WTC11 (cell line): ENCODE data around the gene TMEM117. TPM values are rescaled to one million over a fixed set of nuclear protein-coding genes. Genes with fewer than 3 reads are reported as not detected.

Experiments used
- ATAC-seq: fragments of 200-7000 bp; cut with Tn5 transposase; 2 replicates; pipeline ENCODE4 v1.10.0; 2021; ENCODE audit warnings: mild to moderate bottlenecking, moderate library complexity
- CTCF ChIA-PET: fragments of 300-600 bp; sonication (Branson Sonifier 250); formaldehyde crosslinking; loops from one replicate; lab custom pipeline; 2021; ENCODE audit warnings: antibody characterized with exemption; lab: Charles Lee
- POLR2A ChIA-PET: fragments of 350-600 bp; sonication (Branson Sonifier 250); formaldehyde crosslinking; loops from one replicate; lab custom pipeline; 2021; ENCODE audit warnings: antibody characterized with exemption; lab: Charles Lee
- DNase-seq: peaks from one replicate; pipeline ENCODE4 v3.0.0; 2021; ENCODE audit warnings: low spot score
- H3K27ac Mint-ChIP-seq: 2 replicates; pipeline ENCODE4 v1.8.0; 2021; ENCODE audit warnings: mixed read lengths
- H3K27me3 Mint-ChIP-seq: 2 replicates; pipeline ENCODE4 v1.8.0; 2021; ENCODE audit warnings: low read depth, mild to moderate bottlenecking, moderate library complexity, mixed read lengths
- H3K36me3 Mint-ChIP-seq: 2 replicates; pipeline ENCODE4 v1.8.0; 2021; ENCODE audit warnings: mixed read lengths
- H3K4me1 Mint-ChIP-seq: 2 replicates; pipeline ENCODE4 v1.8.0; 2022; ENCODE audit warnings: mixed read lengths
- H3K4me3 Mint-ChIP-seq: 2 replicates; pipeline ENCODE4 v1.8.0; 2021; ENCODE audit warnings: mild to moderate bottlenecking, moderate library complexity, mixed read lengths
- H3K9me3 Mint-ChIP-seq: 2 replicates; pipeline ENCODE4 v1.8.0; 2021; ENCODE audit warnings: mixed read lengths
- CBFB ChIP-seq: sonication (generic); formaldehyde crosslinking; IDR thresholded peaks from 2 replicates; pipeline ENCODE4 v1.8.1; 2022; ENCODE audit warnings: mild to moderate bottlenecking, low read depth, missing genetic modification reagents
- E2F5 ChIP-seq: sonication (generic); formaldehyde crosslinking; IDR thresholded peaks from 2 replicates; pipeline ENCODE4 v1.8.1; 2022; ENCODE audit warnings: mild to moderate bottlenecking, moderate library complexity, missing genetic modification reagents
- EMX1 ChIP-seq: fragments of 250-450 bp; sonication (Bioruptor Pico); IDR thresholded peaks from 2 replicates; pipeline ENCODE4 v1.8.0; 2021; ENCODE audit warnings: mild to moderate bottlenecking
- ESRRA ChIP-seq: sonication (generic); formaldehyde crosslinking; IDR thresholded peaks from 2 replicates; pipeline ENCODE4 v1.8.1; 2022; ENCODE audit warnings: mild to moderate bottlenecking, missing genetic modification reagents, borderline replicate concordance
- FOXP4 ChIP-seq: sonication (generic); formaldehyde crosslinking; IDR thresholded peaks from 2 replicates; pipeline ENCODE4 v1.8.0; 2022; ENCODE audit warnings: mild to moderate bottlenecking, missing genetic modification reagents
- GTF2I ChIP-seq: fragments of 250-450 bp; sonication (Bioruptor Pico); conservative IDR thresholded peaks from 2 replicates; pipeline ENCODE4 v1.4.0; 2021; ENCODE audit warnings: mild to moderate bottlenecking
- JAZF1 ChIP-seq: fragments of 250-450 bp; sonication (Bioruptor Pico); IDR thresholded peaks from 2 replicates; pipeline ENCODE4 v1.9.0; 2021; ENCODE audit warnings: moderate library complexity, mild to moderate bottlenecking, inconsistent platforms
- MAX ChIP-seq: sonication (generic); formaldehyde crosslinking; IDR thresholded peaks from 2 replicates; pipeline ENCODE4 v1.8.0; 2022; ENCODE audit warnings: mild to moderate bottlenecking, missing genetic modification reagents
- MLX ChIP-seq: sonication (generic); formaldehyde crosslinking; IDR thresholded peaks from 2 replicates; pipeline ENCODE4 v1.8.1; 2023; ENCODE audit warnings: mild to moderate bottlenecking, missing genetic modification reagents, moderate library complexity
- MXD4 ChIP-seq: fragments of 250-450 bp; sonication (Bioruptor Pico); IDR thresholded peaks from 2 replicates; pipeline ENCODE4 v1.8.0; 2021; ENCODE audit warnings: mild to moderate bottlenecking, moderate library complexity, borderline replicate concordance
- RELA ChIP-seq: sonication (generic); formaldehyde crosslinking; IDR thresholded peaks from 2 replicates; pipeline ENCODE4 v1.8.1; 2022; ENCODE audit warnings: missing genetic modification reagents, mild to moderate bottlenecking, borderline replicate concordance
- SMAD3 ChIP-seq: sonication (generic); formaldehyde crosslinking; IDR thresholded peaks from 2 replicates; pipeline ENCODE4 v1.8.0; 2022; ENCODE audit warnings: missing genetic modification reagents, mild to moderate bottlenecking, borderline replicate concordance
- STAT6 ChIP-seq: sonication (generic); formaldehyde crosslinking; conservative IDR thresholded peaks from 2 replicates; pipeline ENCODE4 v1.8.1; 2023; ENCODE audit warnings: mild to moderate bottlenecking, low read depth, missing genetic modification reagents, moderate library complexity
- TP53 ChIP-seq: sonication (generic); formaldehyde crosslinking; IDR thresholded peaks from 2 replicates; pipeline ENCODE4 v1.8.1; 2023; ENCODE audit warnings: mild to moderate bottlenecking, missing genetic modification reagents
- ZNF121 ChIP-seq: sonication (generic); formaldehyde crosslinking; IDR thresholded peaks from 2 replicates; pipeline ENCODE4 v1.8.0; 2023; ENCODE audit warnings: missing genetic modification reagents
- ZNF281 ChIP-seq: sonication (generic); formaldehyde crosslinking; IDR thresholded peaks from 2 replicates; pipeline ENCODE4 v1.8.0; 2023; ENCODE audit warnings: mild to moderate bottlenecking, missing genetic modification reagents
- ZNF423 ChIP-seq: fragments of 250-450 bp; sonication (Bioruptor Pico); IDR thresholded peaks from 2 replicates; pipeline ENCODE4 v2.1.2; 2022; ENCODE audit warnings: mild to moderate bottlenecking, moderate library complexity
- ZNF512 ChIP-seq: sonication (generic); formaldehyde crosslinking; IDR thresholded peaks from 2 replicates; pipeline ENCODE4 v1.8.1; 2022; ENCODE audit warnings: missing genetic modification reagents, borderline replicate concordance
- total RNA-seq: library from RNA; stranded (reverse); gene quantifications from 3 replicates; pipeline ENCODE4 v1.2.3, GENCODE V29; 2021

Gene TMEM117
- total RNA-seq, 1 experiment from 2014 or later, result 1.5 TPM

- no peak for TF ChIP-seq FOXP4 (CRISPR knock-in tag)
- no peak for TF ChIP-seq JAZF1 (CRISPR knock-in tag)
- no peak for TF ChIP-seq TP53 (CRISPR knock-in tag)
- no peak for TF ChIP-seq ESRRA
- TF ChIP-seq SMAD3, result no peak
- TF ChIP-seq CBFB (CRISPR knock-in tag), result no peak
- TF ChIP-seq MAX (CRISPR knock-in tag), result no peak
- TF ChIP-seq MXD4 (CRISPR knock-in tag), result no peak
- TF ChIP-seq, all 79 proteins: peak for 0
Observed at GRCh38 chr12:43957732-43958372, 122.0 kb downstream of the TMEM117 start (continued).

- ChIA-PET CTCF (no interaction called here), POLR2A (interaction anchor here (0.6 kb wide), 1 partner anchor 577 kb away, joined by 4 read pairs; no protein-coding TSS in a partner anchor)
- peaks cover 9% of the 10 kb centered on the region for H3K9me3 Mint-ChIP-seq
- H3K4me1 Mint-ChIP-seq, result peaks cover 11% of the 10 kb centered on the region
- H3K36me3 Mint-ChIP-seq, result no peaks in the 10 kb centered on the region
- H3K27ac Mint-ChIP-seq, result no peak overlapping the region
- DNase-seq (no peak), ATAC-seq (no peak)
- H3K4me3 Mint-ChIP-seq, result no peak overlapping the region
- H3K27me3 Mint-ChIP-seq, result no peaks in the 10 kb centered on the region
- TF ChIP-seq ZNF512 (CRISPR knock-in tag) (no peak), ZNF423 (CRISPR knock-in tag) (no peak), EMX1 (CRISPR knock-in tag) (no peak), FOXP4 (CRISPR knock-in tag) (no peak), RELA (no peak), ZNF121 (CRISPR knock-in tag) (no peak), GTF2I (CRISPR knock-in tag) (no peak), MLX (CRISPR knock-in tag) (no peak), E2F5 (CRISPR knock-in tag) (no peak), STAT6 (no peak), ZNF281 (CRISPR knock-in tag) (no peak)
Observed at GRCh38 chr12:43964033-43964432, 128.2 kb downstream of the TMEM117 start.
